Vagina (tissue), 2 donors: ENCODE data around the gene ABCD4.

Experiments used
- POLR2A ChIP-seq, 2 donors: fragments of 450-650 bp; IDR thresholded peaks; one replicate each; pipeline ENCODE4 v1.6.1; 2017; ENCODE audit warnings: antibody characterized with exemption in 2 of 2, mild to moderate bottlenecking in 2 of 2, moderate library complexity in 2 of 2
- POLR2AphosphoS5 ChIP-seq, 2 donors: sonication (generic); formaldehyde crosslinking; IDR thresholded peaks; one replicate each; pipeline ENCODE4 v1.9.0; 2017; ENCODE audit warnings: antibody characterized with exemption in 2 of 2, mild to moderate bottlenecking in 2 of 2, low read depth in 1 of 2; ENCODE audit not compliant: insufficient read depth in 1 of 2
- TF ChIP-seq, protein P1 (sequence below), 3 experiments: fragments of 450-650 bp in 2 of 3; fragments of 200-600 bp in 1 of 3; sonication (generic) in 1 of 3; IDR thresholded peaks; one replicate each; pipeline ENCODE4 v1.5.1; 2017 to 2019; ENCODE audit warnings: antibody characterized with exemption in 3 of 3, mild to moderate bottlenecking in 2 of 3, moderate library complexity in 2 of 3

GRCh38 chr14:74241652-74242017 lies 61.1 kb downstream of the ABCD4 start:
- TF ChIP-seq, protein P1, sequence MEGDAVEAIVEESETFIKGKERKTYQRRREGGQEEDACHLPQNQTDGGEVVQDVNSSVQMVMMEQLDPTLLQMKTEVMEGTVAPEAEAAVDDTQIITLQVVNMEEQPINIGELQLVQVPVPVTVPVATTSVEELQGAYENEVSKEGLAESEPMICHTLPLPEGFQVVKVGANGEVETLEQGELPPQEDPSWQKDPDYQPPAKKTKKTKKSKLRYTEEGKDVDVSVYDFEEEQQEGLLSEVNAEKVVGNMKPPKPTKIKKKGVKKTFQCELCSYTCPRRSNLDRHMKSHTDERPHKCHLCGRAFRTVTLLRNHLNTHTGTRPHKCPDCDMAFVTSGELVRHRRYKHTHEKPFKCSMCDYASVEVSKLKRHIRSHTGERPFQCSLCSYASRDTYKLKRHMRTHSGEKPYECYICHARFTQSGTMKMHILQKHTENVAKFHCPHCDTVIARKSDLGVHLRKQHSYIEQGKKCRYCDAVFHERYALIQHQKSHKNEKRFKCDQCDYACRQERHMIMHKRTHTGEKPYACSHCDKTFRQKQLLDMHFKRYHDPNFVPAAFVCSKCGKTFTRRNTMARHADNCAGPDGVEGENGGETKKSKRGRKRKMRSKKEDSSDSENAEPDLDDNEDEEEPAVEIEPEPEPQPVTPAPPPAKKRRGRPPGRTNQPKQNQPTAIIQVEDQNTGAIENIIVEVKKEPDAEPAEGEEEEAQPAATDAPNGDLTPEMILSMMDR (IDR thresholded peaks at IDR 0.05): no peak
- TF ChIP-seq POLR2A (IDR thresholded peaks at IDR 0.05) (no peak), POLR2AphosphoS5 (IDR thresholded peaks at IDR 0.05; ENCODE audit: insufficient read depth in 1 of 2, low read depth in 1 of 2) (no peak)
